Frontal cortex (tissue), 4 donors: ENCODE results near the gene CCNL1. TPM values are rescaled to one million over a fixed set of nuclear protein-coding genes. Genes with fewer than 3 reads are reported as not detected.
A peak's percentile ranks its signal among the peaks of the same experiment; 100 is the strongest.
"Not testable (repeated sequence)": the region's sequence is repeated elsewhere in the genome, so short reads cannot be mapped to it uniquely, and the experiment has no call there.

Experiments used
- DNase-seq, 2 donors: peaks; one replicate each; pipeline ENCODE4 v3.0.0; 2012; ENCODE audit warnings: low spot score in 2 of 2
- FAIRE-seq: peaks from 2 replicates; lab custom pipeline; 2012; peaks lifted over from hg19 to GRCh38; lab: Jason Lieb, UNC
- total RNA-seq: library from RNA; depleted of rRNA; stranded (reverse); fragments of >200 nt; gene quantifications from one replicate; pipeline ENCODE4 v1.2.3, GENCODE V29; 2014
- donor health status: control.
- donor health status: control.
- donor health status: control.

The CCNL1 gene
- total RNA-seq: 64.4 TPM

- FAIRE-seq: no peak
Observed at GRCh38 chr3:157159762-157160657, at the start of gene CCNL1. TSS of gene CCNL1 (minus strand) at chr3:157160147. CDS start at chr3:157160094, 53 bp downstream.

GRCh38 chr3:157204880-157205279 lies 44.9 kb upstream of the CCNL1 start:
- FAIRE-seq: no peak

More at GRCh38 chr3:157159762-157160657, at the start of gene CCNL1:
- DNase-seq: peak; percentile 86 to 89

GRCh38 chr3:157204431-157204830 lies 44.5 kb upstream of the CCNL1 start:
- no peak for DNase-seq
- peak; percentile 98 for FAIRE-seq

More at GRCh38 chr3:157204880-157205279, 44.9 kb upstream of the CCNL1 start:
- DNase-seq: no peak

GRCh38 chr3:157201648-157202278 lies 41.8 kb upstream of the CCNL1 start:
- FAIRE-seq (peak; percentile 64), DNase-seq (peak; percentile 34 to 55)

- DNase-seq: no peak
- no peak for FAIRE-seq
Observed at GRCh38 chr3:157199841-157200240, 39.9 kb upstream of the CCNL1 start.

- no peak for DNase-seq
- no peak for FAIRE-seq
Observed at GRCh38 chr3:157195965-157196364, 36.0 kb upstream of the CCNL1 start.

- FAIRE-seq, DNase-seq: not testable (repeated sequence)
Observed at GRCh38 chr3:157191149-157191548, 31.2 kb upstream of the CCNL1 start.

GRCh38 chr3:157190380-157190872 lies 30.5 kb upstream of the CCNL1 start:
- FAIRE-seq (no peak), DNase-seq (no peak)

- FAIRE-seq (no peak), DNase-seq (no peak)
Observed at GRCh38 chr3:157188391-157188790, 28.4 kb upstream of the CCNL1 start.

GRCh38 chr3:157182879-157183278 lies 22.9 kb upstream of the CCNL1 start:
- FAIRE-seq (no peak), DNase-seq (no peak)

GRCh38 chr3:157180262-157180661 lies 20.3 kb upstream of the CCNL1 start:
- no peak for DNase-seq
- no peak for FAIRE-seq

GRCh38 chr3:157179365-157179803 lies 19.4 kb upstream of the CCNL1 start:
- DNase-seq: no peak
- no peak for FAIRE-seq

- DNase-seq, FAIRE-seq: not testable (repeated sequence)
Observed at GRCh38 chr3:157178503-157179364, 18.8 kb upstream of the CCNL1 start.

- DNase-seq, FAIRE-seq: not testable (repeated sequence)
Observed at GRCh38 chr3:157177801-157178453, 18.0 kb upstream of the CCNL1 start.

GRCh38 chr3:157176934-157177333 lies 17.0 kb upstream of the CCNL1 start:
- no peak for FAIRE-seq

GRCh38 chr3:157175691-157176507 lies 16.0 kb upstream of the CCNL1 start:
- DNase-seq: peak; percentile 38
- no peak for FAIRE-seq

More at GRCh38 chr3:157176934-157177333, 17.0 kb upstream of the CCNL1 start:
- DNase-seq: no peak

GRCh38 chr3:157174649-157175498 lies 14.9 kb upstream of the CCNL1 start:
- no peak for FAIRE-seq

More at GRCh38 chr3:157174649-157175498, 14.9 kb upstream of the CCNL1 start:
- peak; percentile 89 to 91 for DNase-seq
